NT2/D1 (cell line): ENCODE results near the gene ZDHHC17.

Experiments used
- SUZ12 ChIP-seq: IDR thresholded peaks from 2 replicates; pipeline ENCODE4 v1.6.1; 2011; ENCODE audit not compliant: insufficient read length, insufficient read depth; ENCODE audit errors: extremely low read depth
- ZNF274 ChIP-seq: IDR thresholded peaks from 2 replicates; pipeline ENCODE4 v1.6.1; 2011; ENCODE audit warnings: mild to moderate bottlenecking, low read depth, low read length

DNA sequence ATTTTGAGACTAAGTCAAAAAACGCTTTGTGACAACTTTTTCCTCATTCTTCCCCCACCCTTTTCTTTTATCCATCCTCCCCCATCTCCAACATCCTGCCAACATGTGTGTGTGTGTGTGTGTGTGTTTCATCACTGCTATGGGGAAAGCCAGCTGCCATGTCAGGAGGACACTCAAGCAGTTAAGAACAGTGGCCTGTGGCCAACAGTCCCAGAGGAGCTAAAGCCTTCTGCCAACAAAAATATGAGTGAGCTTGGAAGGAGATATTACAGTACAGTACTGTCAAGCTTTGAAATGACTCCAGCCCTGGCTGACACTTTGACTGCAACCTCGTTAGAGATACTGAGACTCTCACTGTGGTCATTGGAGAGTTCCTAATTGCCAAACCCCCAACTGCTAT lies 119.9 kb downstream of the ZDHHC17 start:
- TF ChIP-seq SUZ12: no peak
- no peak for TF ChIP-seq ZNF274
